Uterus (tissue), 2 donors: ENCODE measurements around the gene TMPRSS12.

Experiments
- CTCF ChIP-seq, 4 experiments: fragments of 200-600 bp in 2 of 4; fragments of 450-650 bp in 2 of 4; sonication (generic) in 2 of 4; IDR thresholded peaks; one replicate each; pipeline ENCODE4 v1.5.1; 2016 to 2019; ENCODE audit warnings: antibody characterized with exemption in 4 of 4, mild to moderate bottlenecking in 2 of 4, moderate library complexity in 1 of 4
- POLR2A ChIP-seq, 2 donors: fragments of 450-650 bp; IDR thresholded peaks; one replicate each; pipeline ENCODE4 v1.6.1; 2016; ENCODE audit warnings: antibody characterized with exemption in 2 of 2, mild to moderate bottlenecking in 1 of 2, moderate library complexity in 1 of 2

GRCh38 chr12:50842637-50843493 is at the start of gene TMPRSS12:
- TF ChIP-seq CTCF (IDR thresholded peaks at IDR 0.05), result no peak
- no peak for TF ChIP-seq POLR2A (IDR thresholded peaks at IDR 0.05)
